Dermis blood vessel endothelial cell (primary cell): ENCODE results near the gene CEP89. TPM values are rescaled to one million over a fixed set of nuclear protein-coding genes. Genes with fewer than 3 reads are reported as not detected.
"Not testable (repeated sequence)": the region's sequence is repeated elsewhere in the genome, so short reads cannot be mapped to it uniquely, and the experiment has no call there.

ENCODE experiments used
- DNase-seq: peaks from one replicate; pipeline ENCODE4 v3.0.0; 2010
- total RNA-seq: library from RNA; depleted of rRNA; stranded (reverse); fragments of >200 nt; gene quantifications from 2 replicates; pipeline ENCODE4 v1.2.3, GENCODE V29; 2014

Gene CEP89
- total RNA-seq, 1 donor from 2014 or later = 9.5 TPM

DNA sequence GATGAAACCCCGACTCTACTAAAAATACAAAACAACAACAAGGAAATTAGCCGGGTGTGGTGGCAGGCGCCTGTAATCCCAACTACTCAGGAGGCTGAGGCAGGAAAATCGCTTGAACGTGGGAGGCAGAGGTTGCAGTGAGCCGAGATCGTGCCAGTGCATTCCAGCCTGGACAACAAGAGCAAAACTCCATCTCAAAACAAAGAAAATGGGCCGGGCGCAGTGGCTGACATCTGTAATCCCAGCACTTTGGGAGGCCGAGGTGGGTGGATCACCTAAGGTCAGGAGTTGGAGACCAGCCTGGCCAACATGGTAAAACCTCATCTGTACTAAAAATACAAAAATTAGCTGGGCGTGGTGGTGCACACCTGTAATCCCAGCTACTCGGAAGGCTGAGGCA is 139.7 kb downstream of the CEP89 start:
- not testable (repeated sequence) for DNase-seq

DNA sequence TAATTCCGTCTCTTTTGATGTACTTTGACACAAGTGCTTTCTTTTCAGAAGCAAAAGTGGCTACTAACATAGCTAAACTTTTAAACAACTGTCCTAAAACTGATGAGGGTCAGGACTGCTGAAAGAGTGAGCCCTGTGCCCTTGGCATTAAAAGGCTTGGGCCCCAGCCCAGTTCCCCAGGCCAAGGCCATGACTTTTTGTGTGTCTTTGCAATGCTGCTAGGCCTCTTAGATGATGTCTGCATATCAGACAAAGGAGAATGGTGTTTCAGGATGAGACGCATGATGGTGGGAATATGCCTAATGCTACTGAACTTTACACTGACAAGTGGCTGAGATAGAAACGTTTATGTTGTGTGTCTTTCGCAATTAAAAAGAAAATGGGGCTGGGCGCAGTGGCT is 140.1 kb downstream of the CEP89 start:
- DNase-seq = no peak

DNA sequence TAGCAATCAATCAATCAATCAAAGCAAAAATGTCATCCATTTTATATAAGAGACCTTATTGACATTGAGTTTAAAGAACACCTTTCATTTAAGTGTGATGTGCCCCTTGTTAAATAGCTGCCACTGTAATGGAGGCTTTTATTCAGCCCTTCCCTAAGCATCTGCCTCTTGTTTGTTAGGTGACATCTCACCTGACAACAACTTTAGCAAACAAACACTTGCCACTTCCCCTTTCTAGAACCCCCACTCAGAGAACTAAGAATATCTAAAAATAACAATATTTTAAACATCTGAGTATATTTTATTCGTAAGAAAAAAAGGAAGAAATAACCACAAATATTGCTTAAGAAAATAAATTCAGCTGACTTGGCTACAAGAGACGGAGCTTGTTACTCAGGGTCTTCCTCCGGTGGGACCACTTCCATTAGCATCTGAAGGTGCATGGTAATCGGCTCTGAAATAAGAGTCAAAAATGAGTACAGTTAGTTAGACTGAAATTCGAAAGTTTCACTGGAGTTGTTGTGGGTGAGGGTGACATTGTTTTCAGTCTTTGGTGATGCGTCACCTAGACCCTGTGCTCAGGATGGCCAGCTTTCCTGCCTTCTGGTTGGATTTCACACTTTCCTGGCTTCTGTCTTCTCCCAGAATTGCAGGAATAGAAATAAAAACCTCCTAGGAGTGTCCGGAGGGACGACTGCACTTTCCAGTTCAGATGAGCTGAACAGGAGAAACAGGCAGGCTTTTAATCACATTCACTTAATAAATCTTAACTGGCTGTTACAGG is 141.3 kb downstream of the CEP89 start:
- DNase-seq = no peak

DNA sequence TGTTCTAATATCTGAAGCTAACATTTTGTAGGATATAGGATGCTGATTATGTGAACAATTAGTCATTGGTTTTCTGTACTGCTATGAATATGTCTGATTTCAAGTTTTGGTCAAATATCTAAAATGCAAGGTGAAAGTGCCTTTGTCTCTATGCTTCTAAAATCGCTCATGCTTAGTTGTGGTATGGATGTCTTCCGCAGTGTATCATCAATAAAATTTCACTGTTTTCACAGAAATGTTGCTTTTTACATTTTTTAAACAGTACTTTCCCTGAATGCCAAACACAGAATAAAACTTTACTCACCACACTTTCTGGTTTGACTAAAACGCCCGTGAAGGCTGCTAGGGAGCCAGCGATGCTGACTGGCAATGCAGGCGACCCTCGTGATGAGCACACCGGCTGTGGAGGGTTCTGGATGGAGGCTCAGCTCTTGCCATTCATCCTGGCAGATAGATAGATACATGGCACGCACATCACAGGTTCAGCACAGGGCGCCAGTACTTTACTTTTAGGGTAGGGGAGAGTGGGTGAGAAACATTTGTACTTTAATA is 142.3 kb downstream of the CEP89 start:
- DNase-seq = no peak

DNA sequence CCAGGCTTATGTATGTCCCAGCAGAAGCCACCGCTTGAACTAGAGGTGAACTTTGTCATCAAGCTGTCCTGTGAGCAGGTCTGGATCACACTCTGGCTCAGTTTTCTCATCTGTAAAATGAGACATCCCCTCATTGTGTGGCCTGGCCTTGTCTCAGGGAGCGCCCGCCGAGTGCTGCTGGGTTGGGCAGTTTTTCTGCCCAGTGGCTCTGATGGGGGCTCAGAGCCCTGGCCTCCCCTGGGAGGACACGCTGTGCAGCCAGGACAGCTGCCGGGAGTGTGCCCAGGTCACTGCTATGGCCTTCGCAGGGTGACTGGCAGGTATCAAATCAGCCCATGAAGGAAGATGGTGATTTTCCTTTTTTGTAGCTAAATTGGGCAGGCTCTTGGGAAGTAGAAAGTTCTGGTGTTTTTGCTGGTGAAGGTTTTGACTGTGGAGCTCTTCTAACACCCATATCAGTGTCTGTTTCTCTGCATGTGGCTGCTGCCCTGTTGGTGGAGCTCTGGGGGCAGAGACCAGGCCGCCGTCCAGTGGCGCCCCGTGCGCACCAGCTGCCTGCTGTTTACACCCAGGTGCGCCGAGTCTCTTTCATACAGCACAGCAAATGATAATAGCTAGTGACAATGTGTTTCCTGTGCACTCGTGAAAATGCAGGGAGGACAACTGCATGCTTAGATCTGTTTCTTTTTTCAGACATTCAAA is 143.0 kb downstream of the CEP89 start:
- DNase-seq = no peak

DNA sequence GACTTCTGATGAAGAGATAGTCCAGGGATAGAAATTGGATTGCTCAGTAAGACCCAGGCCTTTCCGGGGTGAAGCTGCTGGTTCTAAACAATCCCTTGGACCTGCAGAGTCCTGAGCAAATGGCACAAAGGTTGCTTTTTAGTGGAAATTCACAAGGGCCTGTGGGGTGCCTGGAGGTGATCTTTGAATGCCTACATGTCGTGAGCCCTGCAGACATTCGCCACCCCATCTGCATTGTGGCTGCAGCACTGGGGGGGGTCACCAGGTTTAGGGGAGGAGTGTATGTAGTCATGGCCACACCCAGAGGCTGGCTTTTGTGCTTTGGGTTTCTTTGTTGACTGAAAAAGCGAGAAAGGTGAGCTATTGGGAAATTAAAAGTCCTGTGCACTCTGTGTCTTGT is 143.6 kb downstream of the CEP89 start:
- no peak for DNase-seq

Other genes with a start within 250 kb of the CEP89 start
- not detected in 2 replicates for gene SLC7A9, start 102.2 kb downstream of the CEP89 start, total RNA-seq
- gene FAAP24, start 284 bp upstream of the CEP89 start, total RNA-seq = 2.2 and 3.9 TPM in 2 replicates
- gene RHPN2, start 92.9 kb upstream of the CEP89 start, total RNA-seq = 8.0 and 13.4 TPM in 2 replicates
- 4.8 and 5.9 TPM in 2 replicates for gene GPATCH1, start 109.2 kb upstream of the CEP89 start, total RNA-seq
- not detected in 2 replicates for gene WDR88, start 160.2 kb upstream of the CEP89 start, total RNA-seq
- gene LRP3, start 222.4 kb upstream of the CEP89 start, total RNA-seq = 6.6 and 12.0 TPM in 2 replicates